Right lobe of liver (tissue), 4 donors: Measurements from ENCODE around the gene PLCB4.

ENCODE experiments used
- POLR2A ChIP-seq: fragments of 450-650 bp; IDR thresholded peaks from one replicate; pipeline ENCODE4 v1.6.1; 2017; ENCODE audit warnings: antibody characterized with exemption, mild to moderate bottlenecking
- TF ChIP-seq, protein P1 (sequence below), 4 donors: fragments of 200-600 bp in 3 of 4; fragments of 450-650 bp in 1 of 4; IDR thresholded peaks; one replicate each; pipeline versions ENCODE4 v1.5.1 to v1.8.0; 2016 to 2022; ENCODE audit warnings: antibody characterized with exemption in 4 of 4, mild to moderate bottlenecking in 2 of 4
- donor health status: DM: no; HTN: no; CAD: no.
- donor health status: DM: no; HTN: no; CAD: no.
- donor health status: DM: no; HTN: yes; CAD: no.

DNA sequence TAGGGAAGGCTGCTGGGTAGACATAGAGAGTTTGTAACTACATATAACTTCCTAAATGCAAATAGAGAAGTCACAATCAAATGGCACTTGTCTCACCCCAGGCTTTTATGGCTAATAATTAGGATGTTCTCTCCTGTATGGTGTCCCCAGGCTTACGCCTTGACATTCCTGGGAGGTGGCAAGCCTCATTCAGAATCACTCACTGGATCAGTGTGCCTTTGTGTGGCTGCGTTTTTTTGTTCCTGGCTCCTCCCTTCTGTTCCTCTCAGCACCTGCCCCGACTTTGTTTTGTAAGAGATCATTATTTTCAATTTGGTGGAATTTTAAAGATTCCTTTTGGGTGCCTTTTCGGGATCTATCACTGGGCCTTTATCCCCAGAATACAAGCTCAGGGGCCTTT, 451.2 kb downstream of the PLCB4 start:
- TF ChIP-seq, protein P1, sequence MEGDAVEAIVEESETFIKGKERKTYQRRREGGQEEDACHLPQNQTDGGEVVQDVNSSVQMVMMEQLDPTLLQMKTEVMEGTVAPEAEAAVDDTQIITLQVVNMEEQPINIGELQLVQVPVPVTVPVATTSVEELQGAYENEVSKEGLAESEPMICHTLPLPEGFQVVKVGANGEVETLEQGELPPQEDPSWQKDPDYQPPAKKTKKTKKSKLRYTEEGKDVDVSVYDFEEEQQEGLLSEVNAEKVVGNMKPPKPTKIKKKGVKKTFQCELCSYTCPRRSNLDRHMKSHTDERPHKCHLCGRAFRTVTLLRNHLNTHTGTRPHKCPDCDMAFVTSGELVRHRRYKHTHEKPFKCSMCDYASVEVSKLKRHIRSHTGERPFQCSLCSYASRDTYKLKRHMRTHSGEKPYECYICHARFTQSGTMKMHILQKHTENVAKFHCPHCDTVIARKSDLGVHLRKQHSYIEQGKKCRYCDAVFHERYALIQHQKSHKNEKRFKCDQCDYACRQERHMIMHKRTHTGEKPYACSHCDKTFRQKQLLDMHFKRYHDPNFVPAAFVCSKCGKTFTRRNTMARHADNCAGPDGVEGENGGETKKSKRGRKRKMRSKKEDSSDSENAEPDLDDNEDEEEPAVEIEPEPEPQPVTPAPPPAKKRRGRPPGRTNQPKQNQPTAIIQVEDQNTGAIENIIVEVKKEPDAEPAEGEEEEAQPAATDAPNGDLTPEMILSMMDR (IDR thresholded peaks at IDR 0.05), result no peak
- no peak for TF ChIP-seq POLR2A
